ENCODE data around the gene PCBP2.

The PCBP2 gene

GRCh38 chr12:53485955-53486735 is 34.2 kb downstream of the PCBP2 start:
- Histone ChIP-seq H3K9ac (ENCODE audit: low read length) (no peak overlapping the region), H3K4me3 (ENCODE audit: low read length) (no peak overlapping the region), H3K36me3 (ENCODE audit: control insufficient read depth, insufficient read depth, low read length, severe bottlenecking) (peaks cover 37% of the 10 kb centered on the region), H3K9me3 (ENCODE audit: control insufficient read depth, low read length) (no peaks in the 10 kb centered on the region), H3K27me3 (replicated peaks; ENCODE audit: control insufficient read depth, insufficient read depth, low read length) (no peaks in the 10 kb centered on the region), H3K4me1 (ENCODE audit: control insufficient read depth, insufficient read depth, low read length) (peaks cover 7% of the 10 kb centered on the region)
- no peak for DNase-seq (ENCODE audit: low read depth)

- no peaks in the 10 kb centered on the region for H3K27me3 ChIP-seq (replicated peaks; ENCODE audit: control insufficient read depth, insufficient read depth, low read length)
- no peaks in the 10 kb centered on the region for H3K9me3 ChIP-seq (ENCODE audit: control insufficient read depth, low read length)
- H3K4me1 ChIP-seq (ENCODE audit: control insufficient read depth, insufficient read depth, low read length): peaks cover 2% of the 10 kb centered on the region
- H3K4me3 ChIP-seq (ENCODE audit: low read length): no peak overlapping the region
- peaks cover 32% of the 10 kb centered on the region for H3K36me3 ChIP-seq (ENCODE audit: control insufficient read depth, insufficient read depth, low read length, severe bottlenecking)
- H3K9ac ChIP-seq (ENCODE audit: low read length): no peak overlapping the region
- no peak for DNase-seq (ENCODE audit: low read depth)
Observed at GRCh38 chr12:53486736-53487487, 35.0 kb downstream of the PCBP2 start.

DNA sequence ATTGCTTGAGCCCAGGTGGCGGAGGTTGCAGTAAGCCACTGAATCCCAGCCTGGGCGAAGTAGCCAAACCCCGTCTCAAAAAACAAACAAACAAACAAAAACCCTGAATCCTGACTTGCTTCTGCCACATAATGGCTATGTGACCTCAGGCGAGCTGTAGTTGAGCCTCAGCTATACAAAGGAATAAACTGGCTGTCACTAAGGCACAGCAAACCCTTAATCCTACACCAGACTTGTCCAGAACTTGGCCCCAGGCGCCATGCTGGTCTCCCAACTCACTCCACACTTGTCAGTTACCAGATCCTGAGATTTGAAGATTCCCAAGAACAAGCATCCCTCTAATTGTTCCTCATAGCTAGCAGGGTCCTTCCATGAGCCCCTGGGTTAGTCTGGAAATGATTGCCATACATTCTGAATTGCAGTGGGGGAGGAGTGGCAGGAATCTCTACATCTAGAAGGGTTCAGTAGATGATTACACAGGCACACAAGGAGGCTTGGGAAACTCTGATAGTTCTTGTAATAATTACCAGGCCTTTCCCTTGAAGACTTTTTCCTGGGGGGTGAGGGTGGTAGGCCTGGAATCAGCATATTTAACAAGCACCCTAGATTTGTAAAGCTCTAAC is 37.5 kb downstream of the PCBP2 start:
- H3K27me3 ChIP-seq (replicated peaks; ENCODE audit: control insufficient read depth, insufficient read depth, low read length): no peaks in the 10 kb centered on the region
- no peak overlapping the region for H3K4me3 ChIP-seq (ENCODE audit: low read length)
- DNase-seq (ENCODE audit: low read depth): no peak
- no peak overlapping the region for H3K9ac ChIP-seq (ENCODE audit: low read length)
- no peaks in the 10 kb centered on the region for H3K9me3 ChIP-seq (ENCODE audit: control insufficient read depth, low read length)
- peaks cover 13% of the 10 kb centered on the region for H3K4me1 ChIP-seq (ENCODE audit: control insufficient read depth, insufficient read depth, low read length)
- H3K36me3 ChIP-seq (ENCODE audit: control insufficient read depth, insufficient read depth, low read length, severe bottlenecking): peaks cover 14% of the 10 kb centered on the region

DNA sequence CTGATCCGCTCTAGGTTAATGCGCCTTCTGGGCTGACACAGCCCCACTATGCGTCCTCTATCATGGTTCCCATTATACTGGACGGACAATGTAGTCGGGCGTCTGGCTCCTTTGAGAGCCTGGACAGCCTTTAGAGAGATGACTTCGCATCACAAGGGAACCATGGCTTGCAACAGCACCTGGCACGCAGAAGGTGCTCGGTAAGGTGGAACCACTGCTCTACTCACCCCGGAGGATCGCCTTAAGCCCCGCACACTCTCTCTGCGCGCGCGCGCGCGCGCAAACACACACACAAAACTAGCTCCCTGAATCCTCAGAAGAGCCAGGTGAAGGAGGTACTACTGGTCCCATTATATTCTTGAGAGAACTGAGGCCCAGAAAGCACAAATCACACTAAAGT is 40.3 kb downstream of the PCBP2 start:
- Histone ChIP-seq H3K4me1 (ENCODE audit: control insufficient read depth, insufficient read depth, low read length) (peaks cover 32% of the 10 kb centered on the region), H3K9me3 (ENCODE audit: control insufficient read depth, low read length) (no peaks in the 10 kb centered on the region), H3K9ac (ENCODE audit: low read length) (peak overlapping the region; percentile 74), H3K36me3 (ENCODE audit: control insufficient read depth, insufficient read depth, low read length, severe bottlenecking) (no peaks in the 10 kb centered on the region), H3K4me3 (ENCODE audit: low read length) (peak overlapping the region; percentile 81), H3K27me3 (replicated peaks; ENCODE audit: control insufficient read depth, insufficient read depth, low read length) (no peaks in the 10 kb centered on the region)
- no peak for DNase-seq (ENCODE audit: low read depth)

- no peaks in the 10 kb centered on the region for H3K27me3 ChIP-seq (replicated peaks; ENCODE audit: control insufficient read depth, insufficient read depth, low read length)
- peak overlapping the region; percentile 81 for H3K4me3 ChIP-seq (ENCODE audit: low read length)
- H3K9me3 ChIP-seq (ENCODE audit: control insufficient read depth, low read length): no peaks in the 10 kb centered on the region
- DNase-seq (ENCODE audit: low read depth): peak; percentile 96
- H3K36me3 ChIP-seq (ENCODE audit: control insufficient read depth, insufficient read depth, low read length, severe bottlenecking): no peaks in the 10 kb centered on the region
- H3K9ac ChIP-seq (ENCODE audit: low read length): peak overlapping the region; percentile 78
- peaks cover 35% of the 10 kb centered on the region for H3K4me1 ChIP-seq (ENCODE audit: control insufficient read depth, insufficient read depth, low read length)
Observed at GRCh38 chr12:53492830-53493609, 41.1 kb downstream of the PCBP2 start.

- no peak for DNase-seq (ENCODE audit: low read depth)
- no peaks in the 10 kb centered on the region for H3K36me3 ChIP-seq (ENCODE audit: control insufficient read depth, insufficient read depth, low read length, severe bottlenecking)
- H3K4me3 ChIP-seq (ENCODE audit: low read length): peak overlapping the region; percentile 81
- H3K27me3 ChIP-seq (replicated peaks; ENCODE audit: control insufficient read depth, insufficient read depth, low read length): no peaks in the 10 kb centered on the region
- peak overlapping the region; percentile 78 for H3K9ac ChIP-seq (ENCODE audit: low read length)
- H3K4me1 ChIP-seq (ENCODE audit: control insufficient read depth, insufficient read depth, low read length): peaks cover 43% of the 10 kb centered on the region
- H3K9me3 ChIP-seq (ENCODE audit: control insufficient read depth, low read length): no peaks in the 10 kb centered on the region
Observed at GRCh38 chr12:53493610-53494391, 41.9 kb downstream of the PCBP2 start.

GRCh38 chr12:53495903-53496751 is 44.2 kb downstream of the PCBP2 start:
- H3K27me3 ChIP-seq (replicated peaks; ENCODE audit: control insufficient read depth, insufficient read depth, low read length): no peaks in the 10 kb centered on the region
- peak; percentile 67 for DNase-seq (ENCODE audit: low read depth)
- H3K4me1 ChIP-seq (ENCODE audit: control insufficient read depth, insufficient read depth, low read length): peaks cover 52% of the 10 kb centered on the region
- no peaks in the 10 kb centered on the region for H3K36me3 ChIP-seq (ENCODE audit: control insufficient read depth, insufficient read depth, low read length, severe bottlenecking)
- H3K9ac ChIP-seq (ENCODE audit: low read length): peak overlapping the region; percentile 70
- H3K4me3 ChIP-seq (ENCODE audit: low read length): peak overlapping the region; percentile 73
- H3K9me3 ChIP-seq (ENCODE audit: control insufficient read depth, low read length): no peaks in the 10 kb centered on the region

- Histone ChIP-seq H3K9me3 (ENCODE audit: control insufficient read depth, low read length) (no peaks in the 10 kb centered on the region), H3K36me3 (ENCODE audit: control insufficient read depth, insufficient read depth, low read length, severe bottlenecking) (no peaks in the 10 kb centered on the region), H3K4me3 (ENCODE audit: low read length) (peak overlapping the region; percentile 73), H3K4me1 (ENCODE audit: control insufficient read depth, insufficient read depth, low read length) (peaks cover 55% of the 10 kb centered on the region), H3K9ac (ENCODE audit: low read length) (peak overlapping the region; percentile 70), H3K27me3 (replicated peaks; ENCODE audit: control insufficient read depth, insufficient read depth, low read length) (no peaks in the 10 kb centered on the region)
- peak; percentile 63 for DNase-seq (ENCODE audit: low read depth)
Observed at GRCh38 chr12:53496752-53497032, 44.8 kb downstream of the PCBP2 start.

DNA sequence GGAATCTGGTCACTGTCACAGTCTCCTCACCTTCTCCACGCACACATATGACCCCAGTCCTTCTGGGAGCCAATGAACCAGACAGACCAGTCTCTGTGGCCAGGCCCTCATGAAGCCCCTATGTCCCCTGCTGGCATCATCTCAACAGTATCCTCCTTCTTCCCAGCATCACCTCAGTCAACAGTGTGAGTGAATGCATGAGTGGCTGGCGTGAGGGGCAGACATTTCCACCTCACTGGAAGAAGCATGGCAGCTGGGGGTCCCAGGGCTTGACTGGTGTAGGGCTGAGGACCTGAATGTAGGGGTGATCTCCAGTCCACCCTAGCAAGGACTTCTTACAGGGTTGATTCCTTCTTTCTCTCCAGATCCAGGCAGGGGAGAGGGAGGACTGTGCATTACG is 45.6 kb downstream of the PCBP2 start:
- Histone ChIP-seq H3K9ac (ENCODE audit: low read length) (peak overlapping the region; percentile 70), H3K36me3 (ENCODE audit: control insufficient read depth, insufficient read depth, low read length, severe bottlenecking) (no peaks in the 10 kb centered on the region), H3K4me3 (ENCODE audit: low read length) (no peak overlapping the region)

DNA sequence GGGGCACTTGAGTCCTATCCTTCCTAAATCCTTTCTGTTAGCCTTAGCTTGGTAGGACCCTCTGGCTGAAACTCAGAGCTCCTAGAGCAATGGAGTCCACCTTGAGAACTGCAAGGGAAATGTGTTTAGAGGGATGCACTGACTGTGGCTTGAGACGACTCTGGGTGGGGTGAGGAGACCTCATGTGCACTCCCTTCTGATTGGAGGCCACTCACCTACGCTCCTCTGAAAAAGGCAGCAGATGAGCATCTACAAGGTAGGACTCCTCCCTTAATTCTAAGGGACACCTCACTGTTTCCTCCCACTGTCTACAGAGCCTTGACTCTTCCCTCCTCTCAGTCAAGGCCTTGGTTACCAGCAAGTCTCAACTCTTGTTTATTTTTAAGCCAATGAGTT is 46.3 kb downstream of the PCBP2 start:
- H3K27me3 ChIP-seq (replicated peaks; ENCODE audit: control insufficient read depth, insufficient read depth, low read length): no peaks in the 10 kb centered on the region
- peaks cover 62% of the 10 kb centered on the region for H3K4me1 ChIP-seq (ENCODE audit: control insufficient read depth, insufficient read depth, low read length)
- H3K9me3 ChIP-seq (ENCODE audit: control insufficient read depth, low read length): no peaks in the 10 kb centered on the region
- no peak for DNase-seq (ENCODE audit: low read depth)
- peak overlapping the region; percentile 82 for H3K9ac ChIP-seq (ENCODE audit: low read length)
- peaks cover under 1% of the 10 kb centered on the region for H3K36me3 ChIP-seq (ENCODE audit: control insufficient read depth, insufficient read depth, low read length, severe bottlenecking)
- H3K4me3 ChIP-seq (ENCODE audit: low read length): peak overlapping the region; percentile 95

More for the DNA sequence above, 45.6 kb downstream of the PCBP2 start:
- Histone ChIP-seq H3K9me3 (ENCODE audit: control insufficient read depth, low read length) (no peaks in the 10 kb centered on the region), H3K27me3 (replicated peaks; ENCODE audit: control insufficient read depth, insufficient read depth, low read length) (no peaks in the 10 kb centered on the region), H3K4me1 (ENCODE audit: control insufficient read depth, insufficient read depth, low read length) (peaks cover 56% of the 10 kb centered on the region)
- no peak for DNase-seq (ENCODE audit: low read depth)

All from adipocyte (in vitro differentiated cells).